PC-3 (cell line): ENCODE results near the gene TBC1D5. TPM values are rescaled to one million over a fixed set of nuclear protein-coding genes. Genes with fewer than 3 reads are reported as not detected.

Experiments
- ATAC-seq: fragments of 200-7000 bp; cut with Tn5 transposase; 2 replicates; pipeline ENCODE4 v1.9.1; 2020; ENCODE audit warnings: mild to moderate bottlenecking, moderate library complexity
- BruUV-seq: library from RNA; stranded (reverse); fragments of 400-500 nt; replicated peaks from 2 replicates; lab custom pipeline; 2021; lab: Mats Ljungman, UMichigan
- CTCF ChIA-PET: fragments of 300-600 bp; sonication (Branson Sonifier 250); formaldehyde crosslinking; loops from one replicate; lab custom pipeline; 2022; ENCODE audit warnings: antibody characterized with exemption; lab: Charles Lee
- POLR2A ChIA-PET: fragments of 300-600 bp; sonication (Branson Sonifier 250); formaldehyde crosslinking; loops from one replicate; lab custom pipeline; 2022; ENCODE audit warnings: antibody characterized with exemption; ENCODE audit not compliant: unreplicated experiment; lab: Charles Lee
- DNase-seq: peaks from one replicate; pipeline ENCODE4 v3.0.0-alpha.2; 2015
- H2AFZ ChIP-seq: fragments of 300-600 bp; sonication (generic); 2 replicates; pipeline ENCODE4 v1.6.0; 2016; ENCODE audit warnings: antibody characterized with exemption, low read length
- H3F3A ChIP-seq: fragments of 300-600 bp; sonication (generic); one replicate; pipeline ENCODE4 v1.6.0; 2017; ENCODE audit warnings: antibody characterized with exemption, low read length, control low read depth, mild to moderate bottlenecking; ENCODE audit not compliant: unreplicated experiment
- H3K27ac ChIP-seq: fragments of 300-600 bp; sonication (generic); 2 replicates; pipeline ENCODE4 v1.5.1; 2016; ENCODE audit warnings: mild to moderate bottlenecking, low read length
- H3K27me3 ChIP-seq: fragments of 300-600 bp; sonication (generic); 2 replicates; pipeline ENCODE4 v1.6.1; 2016; ENCODE audit warnings: low read length, mixed read lengths
- H3K36me3 ChIP-seq: fragments of 300-600 bp; sonication (generic); 2 replicates; pipeline ENCODE4 v1.6.1; 2016; ENCODE audit warnings: low read depth, mixed run types, low read length, mixed read lengths
- H3K4me1 ChIP-seq: fragments of 300-600 bp; sonication (generic); 2 replicates; pipeline ENCODE4 v1.5.1; 2016; ENCODE audit warnings: low read length; ENCODE audit not compliant: insufficient read depth
- H3K4me2 ChIP-seq: fragments of 300-600 bp; sonication (generic); 2 replicates; pipeline ENCODE4 v1.6.0; 2016; ENCODE audit warnings: low read length
- H3K4me3 ChIP-seq: fragments of 300-600 bp; sonication (generic); 2 replicates; pipeline ENCODE4 v1.5.1; 2016; ENCODE audit warnings: mild to moderate bottlenecking, low read length, mixed read lengths
- H3K79me2 ChIP-seq: fragments of 300-600 bp; sonication (generic); 2 replicates; pipeline ENCODE4 v1.6.1; 2017; ENCODE audit warnings: low read length, mixed read lengths
- H3K9ac ChIP-seq: fragments of 300-600 bp; sonication (generic); 2 replicates; pipeline ENCODE4 v1.6.0; 2016; ENCODE audit warnings: mild to moderate bottlenecking, low read length
- H3K9me2 ChIP-seq: fragments of 300-600 bp; sonication (generic); replicated peaks from 2 replicates; pipeline ENCODE4 v1.6.1; 2016; ENCODE audit warnings: mixed run types, low read length, mixed read lengths
- H3K9me3 ChIP-seq: fragments of 300-600 bp; sonication (generic); 2 replicates; pipeline ENCODE4 v1.6.1; 2016; ENCODE audit warnings: low read length, mixed read lengths
- H4K20me1 ChIP-seq: fragments of 300-600 bp; sonication (generic); 2 replicates; pipeline ENCODE4 v1.6.1; 2016; ENCODE audit warnings: low read length, mixed read lengths
- CTCF ChIP-seq: fragments of 300-600 bp; sonication (generic); conservative IDR thresholded peaks from 2 replicates; pipeline ENCODE4 v1.5.1; 2017; ENCODE audit warnings: antibody characterized with exemption, low read depth, mild to moderate bottlenecking, low read length
- EZH2 ChIP-seq: fragments of 300-600 bp; sonication (generic); IDR thresholded peaks from one replicate; pipeline ENCODE4 v1.6.1; 2017; ENCODE audit warnings: antibody characterized with exemption, mild to moderate bottlenecking, low read length; ENCODE audit not compliant: unreplicated experiment
- EZH2phosphoT487 ChIP-seq: fragments of 300-600 bp; sonication (generic); IDR thresholded peaks from 2 replicates; pipeline ENCODE4 v1.6.1; 2018; ENCODE audit warnings: mild to moderate bottlenecking, antibody characterized with exemption, low read length, borderline replicate concordance
- intact Hi-C: fragments of 100-400 bp; cut with micrococcal nuclease; formaldehyde crosslinking; loops from 2 replicates; pipeline ENCODE4 v1.9.0; 2023
- total RNA-seq: library from RNA; depleted of rRNA; stranded (reverse); fragments of >200 nt; gene quantifications from 2 replicates; pipeline ENCODE4 v1.2.3, GENCODE V29; 2014

Gene TBC1D5
- total RNA-seq, 1 experiment from 2014 or later = 54.5 TPM

DNA sequence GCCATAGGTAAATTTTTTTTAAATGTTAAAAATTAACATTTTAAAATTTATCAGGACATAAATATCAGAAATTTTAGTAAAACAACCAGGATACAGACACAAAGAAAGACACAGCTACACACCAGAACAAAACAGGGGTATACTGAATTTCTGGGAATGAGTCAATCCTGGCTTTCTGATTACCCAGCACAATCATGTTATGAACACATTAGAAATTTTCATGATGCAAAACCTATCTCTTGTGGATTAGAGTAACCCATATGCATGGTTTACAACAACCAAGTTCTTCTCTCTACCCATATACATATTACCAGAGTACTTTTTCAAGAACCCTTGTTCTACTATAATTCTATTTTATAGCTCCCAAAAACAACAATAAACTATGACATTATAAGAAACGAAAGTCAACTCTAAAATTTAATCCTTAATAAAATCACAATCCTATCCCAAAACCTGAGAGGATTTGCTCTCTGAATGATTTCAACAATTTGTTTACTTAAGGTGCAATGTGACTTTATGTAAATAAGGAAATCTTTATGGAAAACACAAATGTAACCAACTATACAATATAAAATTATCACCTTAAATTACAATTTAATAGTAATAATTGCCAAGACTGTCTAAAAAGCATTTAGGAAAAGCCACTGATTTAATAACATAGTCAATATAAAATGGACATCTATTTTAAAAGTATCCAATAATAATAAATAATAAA is 184.5 kb downstream of the TBC1D5 start:
- H3F3A ChIP-seq = no peaks in the 10 kb centered on the region
- no peak for DNase-seq
- no peak overlapping the region for H3K4me2 ChIP-seq
- H4K20me1 ChIP-seq = no peaks in the 10 kb centered on the region
- H2AFZ ChIP-seq = no peak overlapping the region
- no peak overlapping the region for H3K27ac ChIP-seq
- ATAC-seq = no peak
- no peaks in the 10 kb centered on the region for H3K79me2 ChIP-seq
- ChIA-PET POLR2A (no interaction called here), CTCF (no interaction called here)
- no peaks in the 10 kb centered on the region for H3K36me3 ChIP-seq
- no peaks in the 10 kb centered on the region for H3K9me3 ChIP-seq
- TF ChIP-seq CTCF = no peak
- TF ChIP-seq EZH2 = no peak
- TF ChIP-seq EZH2phosphoT487 = no peak
- intact Hi-C loops = no loop called here
- H3K4me1 ChIP-seq = no peaks in the 10 kb centered on the region
- BruUV-seq = no TSS peak
- H3K4me3 ChIP-seq = no peak overlapping the region
- no peaks in the 10 kb centered on the region for H3K27me3 ChIP-seq
- H3K9ac ChIP-seq = no peak overlapping the region
- no peaks in the 10 kb centered on the region for H3K9me2 ChIP-seq

- TF ChIP-seq EZH2phosphoT487 (no peak), EZH2 (no peak), CTCF (no peak)
- POLR2A ChIA-PET = no interaction called here
- no peaks in the 10 kb centered on the region for H3K9me3 ChIP-seq
- H2AFZ ChIP-seq = no peak overlapping the region
- H4K20me1 ChIP-seq = no peaks in the 10 kb centered on the region
- H3K4me1 ChIP-seq = no peaks in the 10 kb centered on the region
- no peaks in the 10 kb centered on the region for H3K36me3 ChIP-seq
- no peak overlapping the region for H3K4me3 ChIP-seq
- no TSS peak for BruUV-seq
- ATAC-seq (no peak), DNase-seq (no peak)
- no peaks in the 10 kb centered on the region for H3K27me3 ChIP-seq
- no peak overlapping the region for H3K9ac ChIP-seq
- H3K79me2 ChIP-seq = no peaks in the 10 kb centered on the region
- CTCF ChIA-PET = no interaction called here
- intact Hi-C loops = no loop called here
- H3F3A ChIP-seq = no peaks in the 10 kb centered on the region
- H3K9me2 ChIP-seq = no peaks in the 10 kb centered on the region
- H3K4me2 ChIP-seq = no peak overlapping the region
- H3K27ac ChIP-seq = no peak overlapping the region
Observed at GRCh38 chr3:17555525-17555924, 186.9 kb downstream of the TBC1D5 start.

GRCh38 chr3:17554078-17554477 is 188.4 kb downstream of the TBC1D5 start:
- POLR2A ChIA-PET = no interaction called here
- no peaks in the 10 kb centered on the region for H3K79me2 ChIP-seq
- H3K9ac ChIP-seq = no peak overlapping the region
- CTCF ChIA-PET = no interaction called here
- ATAC-seq (no peak), DNase-seq (no peak)
- H3K27ac ChIP-seq = no peak overlapping the region
- H3K4me2 ChIP-seq = no peak overlapping the region
- H3F3A ChIP-seq = no peaks in the 10 kb centered on the region
- H3K4me3 ChIP-seq = no peak overlapping the region
- no peaks in the 10 kb centered on the region for H4K20me1 ChIP-seq
- no peaks in the 10 kb centered on the region for H3K36me3 ChIP-seq
- H3K9me2 ChIP-seq = no peaks in the 10 kb centered on the region
- BruUV-seq = no TSS peak
- intact Hi-C loops = no loop called here
- H3K27me3 ChIP-seq = no peaks in the 10 kb centered on the region
- no peak for TF ChIP-seq EZH2phosphoT487
- no peak for TF ChIP-seq EZH2
- no peak for TF ChIP-seq CTCF
- H3K4me1 ChIP-seq = no peaks in the 10 kb centered on the region
- no peaks in the 10 kb centered on the region for H3K9me3 ChIP-seq
- H2AFZ ChIP-seq = no peak overlapping the region
